H9 (cell line): Measurements from ENCODE around the gene DPP10. TPM values are rescaled to one million over a fixed set of nuclear protein-coding genes. Genes with fewer than 3 reads are reported as not detected.

Source experiments
- DNase-seq: peaks from one replicate; pipeline ENCODE4 v3.0.0-alpha.2; 2017
- H2AFZ ChIP-seq: one replicate; pipeline ENCODE4 v1.6.1; 2013; ENCODE audit warnings: mild to moderate bottlenecking, low read length, control low read depth, moderate library complexity
- H2AK5ac ChIP-seq: 2 replicates; pipeline ENCODE4 v1.6.1; 2013; ENCODE audit warnings: low read length, control low read depth, mixed read lengths; ENCODE audit not compliant: insufficient read length
- H2BK120ac ChIP-seq: one replicate; pipeline ENCODE4 v1.6.1; 2013; ENCODE audit warnings: low read depth, mild to moderate bottlenecking, low read length, control low read depth, inconsistent platforms; ENCODE audit not compliant: poor library complexity, severe bottlenecking
- H2BK12ac ChIP-seq: 2 replicates; pipeline ENCODE4 v1.6.1; 2013; ENCODE audit warnings: low read length, control low read depth, mixed read lengths, low read depth; ENCODE audit not compliant: insufficient read length
- H2BK15ac ChIP-seq: 2 replicates; pipeline ENCODE4 v1.6.1; 2013; ENCODE audit warnings: low read depth, low read length, control low read depth
- H2BK20ac ChIP-seq: one replicate; pipeline ENCODE4 v1.6.1; 2013; ENCODE audit warnings: low read depth, mild to moderate bottlenecking, low read length, control low read depth, inconsistent platforms; ENCODE audit not compliant: poor library complexity, severe bottlenecking
- H2BK5ac ChIP-seq: 2 replicates; pipeline ENCODE4 v1.6.1; 2013; ENCODE audit warnings: low read length, control low read depth, mixed read lengths; ENCODE audit not compliant: insufficient read length
- H3K14ac ChIP-seq: 2 replicates; pipeline ENCODE4 v1.6.1; 2013; ENCODE audit warnings: low read length, control low read depth; ENCODE audit not compliant: insufficient read depth
- H3K18ac ChIP-seq: 2 replicates; pipeline ENCODE4 v1.6.1; 2013; ENCODE audit warnings: low read depth, mild to moderate bottlenecking, mixed read lengths, low read length, control low read depth; ENCODE audit not compliant: insufficient read length
- H3K23ac ChIP-seq: 2 replicates; pipeline ENCODE4 v1.6.1; 2013; ENCODE audit warnings: low read length, control low read depth, mixed read lengths, low read depth; ENCODE audit not compliant: insufficient read length
- H3K23me2 ChIP-seq: 2 replicates; pipeline ENCODE4 v1.6.1; 2013; ENCODE audit warnings: low read depth, mild to moderate bottlenecking, mixed read lengths, low read length, control low read depth; ENCODE audit not compliant: insufficient read length, poor library complexity, severe bottlenecking
- H3K27ac ChIP-seq: 2 replicates; pipeline ENCODE4 v1.5.1; 2013; ENCODE audit warnings: low read length, control low read depth, mixed read lengths, low read depth; ENCODE audit not compliant: insufficient read length
- H3K27me3 ChIP-seq: 2 replicates; pipeline ENCODE4 v1.6.1; 2013; ENCODE audit warnings: low read length, control low read depth, inconsistent platforms; ENCODE audit not compliant: insufficient read depth
- H3K4ac ChIP-seq: 2 replicates; pipeline ENCODE4 v1.6.1; 2013; ENCODE audit warnings: low read depth, mild to moderate bottlenecking, control low read depth, inconsistent platforms, low read length, moderate library complexity
- H3K4me1 ChIP-seq: 2 replicates; pipeline ENCODE4 v1.6.1; 2013; ENCODE audit warnings: low read length, control low read depth, inconsistent platforms; ENCODE audit not compliant: insufficient read depth
- H3K4me2 ChIP-seq: 2 replicates; pipeline ENCODE4 v1.6.1; 2013; ENCODE audit warnings: low read length, control low read depth, mixed read lengths; ENCODE audit not compliant: insufficient read length, insufficient read depth
- H3K56ac ChIP-seq: 2 replicates; pipeline ENCODE4 v1.6.1; 2013; ENCODE audit warnings: low read depth, mild to moderate bottlenecking, mixed read lengths, low read length, control low read depth; ENCODE audit not compliant: insufficient read length
- H3K79me1 ChIP-seq: 2 replicates; pipeline ENCODE4 v1.6.1; 2013; ENCODE audit warnings: low read depth, mild to moderate bottlenecking, moderate library complexity, low read length, control low read depth, inconsistent platforms; ENCODE audit not compliant: insufficient read depth, poor library complexity, severe bottlenecking
- H3K79me2 ChIP-seq: 2 replicates; pipeline ENCODE4 v1.6.1; 2013; ENCODE audit warnings: low read length, control low read depth, inconsistent platforms; ENCODE audit not compliant: insufficient read depth
- H3K9ac ChIP-seq: 2 replicates; pipeline ENCODE4 v1.6.1; 2013; ENCODE audit warnings: low read length, control low read depth, mixed read lengths; ENCODE audit not compliant: insufficient read length; ENCODE audit errors: extremely low read depth
- H3K9me3 ChIP-seq: one replicate; pipeline ENCODE4 v1.6.1; 2013; ENCODE audit warnings: low read depth, low read length, inconsistent platforms; ENCODE audit not compliant: control insufficient read depth
- H3T11ph ChIP-seq: one replicate; pipeline ENCODE4 v1.6.1; 2013; ENCODE audit warnings: mild to moderate bottlenecking, low read length, control low read depth, inconsistent platforms
- H4K20me1 ChIP-seq: one replicate; pipeline ENCODE4 v1.6.1; 2013; ENCODE audit not compliant: control insufficient read depth, insufficient read length, insufficient read depth
- H4K5ac ChIP-seq: 2 replicates; pipeline ENCODE4 v1.6.1; 2013; ENCODE audit warnings: low read depth, mild to moderate bottlenecking, mixed read lengths, low read length, control low read depth; ENCODE audit not compliant: insufficient read length
- H4K8ac ChIP-seq: replicated peaks from 2 replicates; pipeline ENCODE4 v1.6.1; 2013; ENCODE audit warnings: low read length, control low read depth, mixed read lengths, low read depth; ENCODE audit not compliant: insufficient read length
- H4K91ac ChIP-seq: 2 replicates; pipeline ENCODE4 v1.6.1; 2013; ENCODE audit warnings: low read depth, mild to moderate bottlenecking, moderate library complexity, mixed read lengths, low read length, control low read depth; ENCODE audit not compliant: insufficient read length
- H3K27ac Mint-ChIP-seq, 3 experiments: 2 replicates in 2 of 3; 3 replicates in 1 of 3; pipeline ENCODE4 v1.8.0; 2020 to 2021; ENCODE audit warnings: mixed read lengths in 3 of 3, mild to moderate bottlenecking in 1 of 3, moderate library complexity in 1 of 3
- H3K27me3 Mint-ChIP-seq: 2 replicates; pipeline ENCODE4 v1.8.0; 2021; ENCODE audit warnings: low read depth, mild to moderate bottlenecking, moderate library complexity, mixed read lengths
- H3K36me3 Mint-ChIP-seq, 3 experiments: 2 replicates in 2 of 3; 3 replicates in 1 of 3; pipeline ENCODE4 v1.8.0; 2020 to 2021; ENCODE audit warnings: low read depth in 3 of 3, mixed read lengths in 3 of 3; ENCODE audit not compliant: insufficient read depth in 1 of 3
- H3K4me1 Mint-ChIP-seq, 2 experiments: 2 replicates each; pipeline ENCODE4 v1.8.0; 2020; ENCODE audit warnings: mixed read lengths in 2 of 2
- H3K4me3 Mint-ChIP-seq, 2 experiments: 2 replicates in 1 of 2; 3 replicates in 1 of 2; pipeline ENCODE4 v1.8.0; 2020 to 2021; ENCODE audit warnings: mild to moderate bottlenecking in 2 of 2, mixed read lengths in 2 of 2, moderate library complexity in 1 of 2
- H3K9me3 Mint-ChIP-seq, 2 experiments: 2 replicates in 1 of 2; 3 replicates in 1 of 2; pipeline ENCODE4 v1.8.0; 2020; ENCODE audit warnings: mild to moderate bottlenecking in 2 of 2, mixed read lengths in 2 of 2, moderate library complexity in 1 of 2
- CTCF ChIP-seq: fragments of 200-600 bp; sonication (generic); conservative IDR thresholded peaks from 3 replicates; pipeline ENCODE4 v1.8.0; 2021; ENCODE audit warnings: antibody characterized with exemption, mild to moderate bottlenecking
- WGBS: extraction: QIAGEN DNeasy Blood & Tissue Kit; methylation state at CpG from one replicate; pipeline ENCODE4 v1.1.7; 2013; ENCODE audit warnings: missing lambda C conversion rate, low lambda C conversion rate, mixed read lengths; ENCODE audit not compliant: insufficient read length; ENCODE audit errors: extremely low coverage; 5-methylcytosine and 5-hydroxymethylcytosine counted together
- total RNA-seq: library from RNA; stranded (reverse); gene quantifications from 2 replicates; pipeline ENCODE4 v1.2.1, GENCODE V29; 2021

Gene DPP10
- total RNA-seq, 1 experiment from 2014 or later: 11.3 TPM

GRCh38 chr2:115122701-115123100 lies 680.3 kb downstream of the DPP10 start:
- no peak overlapping the region for H3K4me3 Mint-ChIP-seq
- Histone ChIP-seq H2BK15ac (no peak overlapping the region), H2BK120ac (no peak overlapping the region), H2BK20ac (no peak overlapping the region), H2AFZ (no peak overlapping the region), H3K4me2 (no peak overlapping the region), H3K23ac (no peak overlapping the region), H3K27me3 (no peaks in the 10 kb centered on the region), H3K56ac (no peak overlapping the region), H2BK12ac (no peak overlapping the region), H3K27ac (no peak overlapping the region), H3K23me2 (no peaks in the 10 kb centered on the region), H3K18ac (no peak overlapping the region), H3K9me3 (peaks cover 5% of the 10 kb centered on the region), H4K91ac (no peak overlapping the region), H3K14ac (no peak overlapping the region), H3T11ph (no peak overlapping the region), H3K4me1 (peaks cover 3% of the 10 kb centered on the region; the same call in 1 of the 2 replicates), H4K5ac (no peak overlapping the region), H2AK5ac (no peak overlapping the region), H4K8ac (no peak overlapping the region), H3K9ac (no peak overlapping the region), H3K4ac (no peak overlapping the region), H4K20me1 (no peaks in the 10 kb centered on the region), H3K79me2 (no peaks in the 10 kb centered on the region), H3K79me1 (no peaks in the 10 kb centered on the region), H2BK5ac (no peak overlapping the region)
- H3K27me3 Mint-ChIP-seq: no peaks in the 10 kb centered on the region
- no peak for DNase-seq
- H3K9me3 Mint-ChIP-seq: peaks cover 24 to 25% of the 10 kb centered on the region in 2 experiments; a peak in 4 of 5 replicates
- H3K27ac Mint-ChIP-seq: no peak overlapping the region
- TF ChIP-seq CTCF: no peak
- no CpG with 5 or more reads among the region's 2 CpGs for WGBS
- H3K36me3 Mint-ChIP-seq: peaks cover 5 to 22% (median 14%) of the 10 kb centered on the region in 3 experiments; a peak in 6 of 7 replicates
- H3K4me1 Mint-ChIP-seq: peaks cover 6 to 12% of the 10 kb centered on the region in 2 experiments
